Activated T-cell treated with anti-CD3 and anti-CD28 coated beads, Interleukin-2, amount 50 U/mL, for 72 hours (primary cell): ENCODE data around the gene BLTP3A. TPM values are rescaled to one million over a fixed set of nuclear protein-coding genes. Genes with fewer than 3 reads are reported as not detected.
"Not testable (repeated sequence)": the region's sequence is repeated elsewhere in the genome, so short reads cannot be mapped to it uniquely, and the experiment has no call there.

ENCODE experiments used
- ATAC-seq, 2 donors: fragments of 150-1000 bp; cut with Tn5 transposase; replicated peaks in 1 of 2; 2 replicates each; pipeline ENCODE4 v1.10.0; 2021; ENCODE audit warnings: moderate library complexity in 2 of 2, mild to moderate bottlenecking in 1 of 2
- DNase-seq, 2 donors: peaks; one replicate each; pipeline ENCODE4 v3.0.0; 2021 to 2022; ENCODE audit warnings: mixed read lengths in 1 of 2
- H3K27ac Mint-ChIP-seq: one replicate; pipeline ENCODE4 v1.8.0; 2022; ENCODE audit warnings: mild to moderate bottlenecking, moderate library complexity, mixed read lengths
- H3K27me3 Mint-ChIP-seq: one replicate; pipeline ENCODE4 v1.8.0; 2022; ENCODE audit warnings: low read depth, mixed read lengths
- H3K36me3 Mint-ChIP-seq, 2 donors: one replicate each; pipeline ENCODE4 v1.8.0; 2022; ENCODE audit warnings: mixed read lengths in 2 of 2, mild to moderate bottlenecking in 1 of 2; ENCODE audit not compliant: insufficient read depth in 2 of 2
- H3K4me1 Mint-ChIP-seq: one replicate; pipeline ENCODE4 v1.8.0; 2022; ENCODE audit warnings: low read depth, mixed read lengths
- H3K4me3 Mint-ChIP-seq, 2 donors: one replicate each; pipeline ENCODE4 v1.8.0; 2022; ENCODE audit warnings: mild to moderate bottlenecking in 2 of 2, mixed read lengths in 2 of 2, moderate library complexity in 2 of 2
- H3K9me3 Mint-ChIP-seq, 2 donors: one replicate each; pipeline ENCODE4 v1.8.0; 2022; ENCODE audit warnings: mixed read lengths in 2 of 2
- total RNA-seq, 2 donors: library from RNA; stranded (reverse); gene quantifications; one replicate each; pipeline ENCODE4 v1.2.3, GENCODE V29; 2022

Gene BLTP3A
- total RNA-seq, 2 donors from 2014 or later = 22.1 to 25.3 TPM

DNA sequence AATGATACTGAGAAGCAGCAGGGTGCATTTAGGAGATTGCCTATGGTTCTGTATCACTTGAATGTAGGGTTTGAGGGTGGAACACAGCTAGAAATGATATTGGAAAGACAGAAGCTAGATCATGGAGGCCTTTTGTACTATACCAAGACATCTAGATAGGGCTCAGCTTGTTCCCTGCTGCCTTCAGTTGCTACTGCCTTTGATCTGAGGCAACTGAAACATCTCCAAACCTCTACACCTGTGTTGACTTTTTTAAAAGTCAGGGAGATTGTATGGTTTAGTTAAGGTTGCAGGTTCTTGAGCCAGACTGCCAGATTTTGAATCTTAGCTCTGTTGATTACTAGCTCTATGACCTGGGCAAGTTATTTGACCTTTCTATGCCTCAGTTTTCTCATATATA is 12.7 kb downstream of the BLTP3A start:
- Mint-ChIP-seq H3K4me3 (no peak overlapping the region), H3K36me3 (no peaks in the 10 kb centered on the region), H3K27me3 (no peaks in the 10 kb centered on the region), H3K27ac (no peak overlapping the region), H3K9me3 (no peaks in the 10 kb centered on the region), H3K4me1 (no peaks in the 10 kb centered on the region)
- ATAC-seq (no peak), DNase-seq (no peak)

DNA sequence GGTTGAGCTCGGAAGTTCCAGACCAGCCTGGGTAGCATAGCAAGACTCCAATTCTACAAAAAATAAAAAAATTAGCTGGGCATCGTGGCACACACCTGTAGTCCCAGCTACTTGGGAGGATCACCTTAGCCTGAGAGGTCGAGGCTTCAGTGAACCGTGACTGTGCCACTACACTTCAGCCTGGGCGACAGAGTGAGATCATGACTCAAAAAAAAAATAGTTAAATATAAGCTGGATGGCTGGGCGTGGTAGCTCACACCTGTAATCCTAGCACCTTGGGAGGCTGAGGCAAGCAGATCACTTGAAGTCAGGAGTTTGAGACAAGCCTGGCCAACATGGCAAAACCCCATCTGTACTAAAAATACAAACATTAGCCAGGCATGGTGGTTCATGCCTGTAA is 13.2 kb downstream of the BLTP3A start:
- not testable (repeated sequence) for H3K36me3 Mint-ChIP-seq, H3K27ac Mint-ChIP-seq, H3K4me3 Mint-ChIP-seq, DNase-seq, H3K27me3 Mint-ChIP-seq, H3K9me3 Mint-ChIP-seq, H3K4me1 Mint-ChIP-seq, ATAC-seq

DNA sequence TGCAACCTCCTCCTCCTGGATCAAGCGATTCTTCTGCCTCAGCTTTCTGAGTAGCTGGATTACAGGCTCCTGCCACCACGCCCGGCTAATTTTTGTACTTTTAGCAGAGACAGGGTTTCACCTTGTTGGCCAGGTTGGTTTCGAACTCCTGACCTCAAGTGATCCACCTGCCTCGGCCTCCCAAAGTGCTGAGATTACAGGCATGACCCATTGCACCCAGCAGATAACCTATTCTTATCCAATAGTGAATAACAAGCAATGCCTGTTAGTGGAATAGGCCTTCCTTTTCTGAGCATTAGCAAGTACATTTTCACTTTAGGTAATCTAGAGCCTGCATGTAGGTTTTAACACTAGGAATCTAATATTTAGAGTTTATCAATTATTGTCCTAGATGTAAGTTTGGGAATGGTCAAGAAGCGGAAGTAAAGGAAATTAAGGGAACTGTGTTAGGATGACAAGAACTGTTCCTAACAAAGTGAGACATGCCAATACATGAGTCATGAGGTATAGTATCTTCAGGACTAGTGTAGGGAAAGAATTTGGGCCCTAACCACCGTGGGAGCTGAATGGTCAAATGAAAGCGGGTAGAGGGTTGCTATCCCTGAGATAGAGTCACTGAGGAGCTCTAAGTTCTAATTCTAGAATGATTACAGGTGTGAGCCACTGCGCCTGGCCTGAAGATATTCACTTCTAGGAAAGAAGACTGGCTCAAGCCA is 15.0 kb downstream of the BLTP3A start:
- DNase-seq (no peak), ATAC-seq (no peak)
- Mint-ChIP-seq H3K9me3 (no peaks in the 10 kb centered on the region), H3K4me1 (peaks cover 17% of the 10 kb centered on the region), H3K27me3 (no peaks in the 10 kb centered on the region), H3K27ac (no peak overlapping the region), H3K36me3 (no peaks in the 10 kb centered on the region), H3K4me3 (no peak overlapping the region)

DNA sequence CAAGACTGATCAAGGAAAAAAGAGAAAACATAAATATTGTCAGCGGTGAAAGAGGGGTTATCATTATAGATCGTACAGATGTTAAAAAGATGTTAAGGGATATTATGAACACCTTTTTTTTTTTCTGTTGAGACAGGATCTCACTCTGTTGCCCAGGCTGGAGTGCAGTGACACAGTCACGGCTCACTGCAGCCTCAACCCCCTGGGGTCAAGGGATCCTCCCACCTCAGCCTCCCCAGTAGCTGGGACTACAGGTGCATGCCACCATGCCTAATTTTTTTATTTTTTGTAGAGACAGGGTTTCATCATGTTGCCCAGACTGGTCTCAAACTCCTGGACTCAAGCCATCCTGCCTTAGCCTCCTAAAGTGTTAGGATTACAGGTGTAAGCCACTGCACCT is 16.6 kb downstream of the BLTP3A start:
- H3K36me3 Mint-ChIP-seq, H3K27me3 Mint-ChIP-seq, DNase-seq, H3K4me3 Mint-ChIP-seq, H3K9me3 Mint-ChIP-seq, ATAC-seq, H3K27ac Mint-ChIP-seq: not testable (repeated sequence)
- H3K4me1 Mint-ChIP-seq = peaks cover 18% of the 10 kb centered on the region

DNA sequence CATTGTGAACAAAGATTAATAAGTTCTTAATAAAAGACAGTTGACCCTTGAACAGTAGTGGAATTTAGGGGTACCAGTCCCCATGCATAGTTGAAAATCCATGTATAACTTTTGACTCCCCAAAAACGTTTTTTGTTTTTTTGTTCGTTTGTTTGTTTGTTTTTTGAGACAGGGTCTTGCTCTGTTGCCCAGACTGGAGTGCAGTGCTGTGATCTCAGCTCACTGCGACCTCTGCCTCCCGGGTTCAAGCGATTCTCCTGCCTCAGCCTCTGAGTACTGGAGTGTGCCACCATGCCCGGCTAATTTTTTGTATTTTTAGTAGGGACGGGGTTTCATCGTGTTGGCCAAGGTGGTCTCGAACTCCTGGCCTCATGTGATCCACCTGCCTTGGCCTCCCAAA is 17.5 kb downstream of the BLTP3A start:
- ATAC-seq, H3K9me3 Mint-ChIP-seq, DNase-seq, H3K36me3 Mint-ChIP-seq, H3K27ac Mint-ChIP-seq, H3K27me3 Mint-ChIP-seq, H3K4me3 Mint-ChIP-seq: not testable (repeated sequence)
- peaks cover 18% of the 10 kb centered on the region for H3K4me1 Mint-ChIP-seq

DNA sequence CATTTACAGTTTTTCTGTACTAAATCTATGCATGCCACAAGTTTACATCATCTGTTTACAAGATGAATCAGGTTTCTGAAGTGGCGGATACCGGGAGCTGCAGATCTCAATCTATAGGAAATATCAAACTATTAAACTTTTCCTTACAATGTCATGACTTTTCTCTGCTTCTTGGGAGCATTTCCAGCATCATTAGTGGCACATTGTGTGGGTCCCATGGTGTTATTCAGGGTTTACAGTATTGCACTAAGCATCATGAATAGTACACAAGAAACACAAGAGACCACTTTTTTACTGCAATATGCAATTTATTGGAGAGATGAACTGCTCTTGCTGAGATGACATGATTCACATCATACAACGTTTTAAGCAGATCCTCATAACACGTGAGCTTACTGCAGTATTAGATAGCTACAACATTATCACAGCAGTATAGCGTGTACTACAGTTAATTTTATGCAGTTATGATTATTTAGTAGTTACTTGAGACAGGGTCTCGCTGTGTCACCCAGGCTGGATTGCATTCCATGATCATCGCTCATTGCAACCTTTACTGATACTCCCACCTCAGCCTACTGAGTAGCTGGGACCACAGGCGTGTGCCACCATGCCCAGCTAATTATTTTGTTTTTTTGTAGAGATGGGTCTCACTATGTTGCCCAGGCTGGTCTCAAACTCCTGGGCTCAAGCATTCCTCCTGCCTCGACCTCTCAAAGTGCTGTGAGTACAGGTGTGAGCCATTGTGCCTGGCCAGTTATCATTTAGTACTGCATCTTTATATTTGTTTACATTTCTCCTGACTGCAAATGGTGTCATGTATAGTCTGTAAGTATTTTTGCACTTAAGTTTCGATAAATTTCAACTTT is 18.4 kb downstream of the BLTP3A start:
- no peak for DNase-seq
- no peak overlapping the region for H3K4me3 Mint-ChIP-seq
- ATAC-seq = no peak
- no peaks in the 10 kb centered on the region for H3K9me3 Mint-ChIP-seq
- H3K27ac Mint-ChIP-seq = no peak overlapping the region
- no peaks in the 10 kb centered on the region for H3K36me3 Mint-ChIP-seq
- peaks cover 18% of the 10 kb centered on the region for H3K4me1 Mint-ChIP-seq
- H3K27me3 Mint-ChIP-seq = no peaks in the 10 kb centered on the region

DNA sequence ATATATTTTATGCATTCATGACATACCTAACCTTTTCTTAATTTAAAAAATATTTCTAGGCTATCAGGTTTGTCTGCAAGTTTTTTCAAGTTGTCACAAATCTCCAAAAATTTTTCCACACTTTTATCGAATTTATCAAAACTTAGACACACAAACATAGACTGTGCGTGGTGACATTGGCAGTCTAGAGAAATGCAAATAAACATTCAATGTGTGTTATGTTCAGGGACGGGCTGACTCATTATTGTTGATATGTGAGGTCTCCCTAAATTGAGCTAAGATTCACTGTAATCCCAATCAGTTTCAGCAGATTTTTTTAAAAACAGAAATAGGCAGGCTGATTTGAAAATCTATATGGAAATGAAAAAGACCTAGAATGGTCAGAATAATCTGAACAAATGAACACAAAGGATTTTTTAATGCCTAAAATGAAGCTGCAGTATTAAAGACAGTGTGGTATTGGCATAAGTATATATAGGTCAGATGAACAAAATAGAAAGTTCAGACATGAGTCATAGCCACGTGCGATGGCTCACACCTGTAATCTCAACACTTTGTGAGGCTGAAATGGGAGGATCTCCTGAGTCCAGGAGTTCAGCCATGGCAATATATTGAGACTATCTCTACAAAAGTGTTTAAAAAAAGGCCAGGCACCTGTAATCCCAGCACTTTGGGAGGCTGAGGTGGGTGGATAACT is 19.2 kb downstream of the BLTP3A start:
- ATAC-seq = peak; percentile 97
- peak overlapping the region in 1 of 2 donors; percentile 22 for H3K4me3 Mint-ChIP-seq
- H3K9me3 Mint-ChIP-seq = no peaks in the 10 kb centered on the region
- H3K36me3 Mint-ChIP-seq = no peaks in the 10 kb centered on the region
- no peak overlapping the region for H3K27ac Mint-ChIP-seq
- no peaks in the 10 kb centered on the region for H3K27me3 Mint-ChIP-seq
- DNase-seq = peak; percentile 16 to 38
- H3K4me1 Mint-ChIP-seq = peaks cover 18% of the 10 kb centered on the region

DNA sequence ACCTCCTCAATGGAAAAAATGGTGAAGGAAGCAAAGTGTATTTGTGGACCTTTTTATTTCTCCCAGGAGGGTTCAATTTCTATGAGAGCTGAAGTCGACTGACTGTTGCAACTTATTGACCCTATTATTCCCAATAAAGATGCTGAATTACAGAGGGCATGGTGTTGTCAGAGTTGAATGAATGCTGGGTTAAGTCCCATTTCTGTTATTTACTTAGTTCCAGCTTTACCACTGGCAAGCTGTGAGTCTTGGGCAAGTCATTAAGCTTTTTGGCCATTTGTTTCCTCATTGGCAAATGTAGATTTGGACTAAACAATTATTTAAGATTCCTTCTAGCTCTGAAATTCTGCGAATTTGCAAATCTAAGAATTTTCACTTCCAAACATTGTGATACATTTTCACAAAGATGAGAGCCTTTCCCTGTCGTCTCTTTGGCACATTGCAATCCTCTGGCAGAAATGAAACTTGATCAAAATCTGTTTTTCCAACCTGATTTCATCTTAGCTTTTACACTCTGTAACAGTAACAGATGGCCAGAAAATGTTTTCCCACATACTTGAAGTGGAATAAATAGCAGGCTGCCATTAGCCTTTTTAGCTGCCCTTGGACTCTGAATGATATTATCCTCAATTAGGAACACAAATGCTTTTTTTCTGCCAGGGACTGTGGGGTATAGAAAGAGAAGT is 21.3 kb downstream of the BLTP3A start:
- Mint-ChIP-seq H3K9me3 (no peaks in the 10 kb centered on the region), H3K27ac (no peak overlapping the region), H3K36me3 (no peaks in the 10 kb centered on the region), H3K27me3 (no peaks in the 10 kb centered on the region), H3K4me3 (no peak overlapping the region), H3K4me1 (peaks cover 18% of the 10 kb centered on the region)
- ATAC-seq (no peak), DNase-seq (no peak)

DNA sequence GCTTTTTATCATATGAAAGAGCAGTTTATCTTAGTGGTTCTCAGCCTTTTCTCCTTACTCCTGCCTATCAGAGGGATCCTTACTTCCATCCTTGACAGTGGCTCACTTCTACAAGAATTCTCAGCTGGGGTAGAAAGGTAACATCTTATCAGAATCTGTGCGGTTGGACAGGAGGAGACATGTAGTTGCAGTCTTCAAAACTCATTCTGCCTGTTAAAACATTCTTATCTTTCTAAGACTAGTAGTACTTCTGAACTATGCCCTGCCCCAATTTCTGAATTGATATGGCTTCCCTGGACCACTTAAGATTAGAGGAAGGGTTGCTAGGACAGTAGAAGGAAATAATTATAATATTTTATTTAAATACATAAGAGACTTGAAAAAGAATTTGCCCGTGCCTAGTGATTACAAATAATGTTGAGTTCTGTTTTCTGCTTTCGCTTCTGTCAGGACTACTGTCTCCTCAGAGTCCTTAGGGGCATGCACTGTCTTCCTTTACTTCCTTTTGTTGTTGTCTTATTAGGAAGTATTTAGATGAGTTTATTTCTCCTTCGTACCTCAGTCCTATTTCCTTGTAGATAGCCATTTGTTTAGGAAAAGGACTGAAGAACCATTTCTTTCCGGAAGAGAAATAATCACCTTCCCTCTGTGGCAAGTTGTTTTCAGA is 24.9 kb downstream of the BLTP3A start:
- DNase-seq (no peak), ATAC-seq (no peak)
- Mint-ChIP-seq H3K27me3 (no peaks in the 10 kb centered on the region), H3K9me3 (no peaks in the 10 kb centered on the region), H3K36me3 (no peaks in the 10 kb centered on the region), H3K4me1 (peaks cover 2% of the 10 kb centered on the region), H3K27ac (no peak overlapping the region), H3K4me3 (no peak overlapping the region)

DNA sequence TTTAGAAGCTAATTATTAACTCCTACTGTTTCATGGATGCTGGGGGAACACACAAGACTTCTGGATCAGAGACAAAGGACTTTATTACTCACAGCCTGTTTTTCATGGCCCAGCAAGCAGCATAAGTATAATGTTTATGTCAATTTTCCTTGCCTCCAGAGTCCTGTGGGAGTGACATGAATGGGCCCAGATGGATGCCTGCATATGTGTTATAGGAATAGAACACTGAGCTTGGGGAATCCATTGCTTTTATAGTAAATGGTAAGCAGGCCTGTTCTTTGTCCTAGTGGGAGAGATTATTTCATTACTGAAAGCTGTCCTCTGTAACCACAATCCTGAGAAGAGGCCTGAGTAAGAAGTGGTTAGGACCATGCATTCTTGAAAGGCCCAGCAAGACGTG is 25.6 kb downstream of the BLTP3A start:
- H3K9me3 Mint-ChIP-seq = no peaks in the 10 kb centered on the region
- no peaks in the 10 kb centered on the region for H3K36me3 Mint-ChIP-seq
- DNase-seq (no peak), ATAC-seq (no peak)
- no peak overlapping the region for H3K27ac Mint-ChIP-seq
- H3K4me3 Mint-ChIP-seq = no peak overlapping the region
- H3K4me1 Mint-ChIP-seq = no peaks in the 10 kb centered on the region
- no peaks in the 10 kb centered on the region for H3K27me3 Mint-ChIP-seq

DNA sequence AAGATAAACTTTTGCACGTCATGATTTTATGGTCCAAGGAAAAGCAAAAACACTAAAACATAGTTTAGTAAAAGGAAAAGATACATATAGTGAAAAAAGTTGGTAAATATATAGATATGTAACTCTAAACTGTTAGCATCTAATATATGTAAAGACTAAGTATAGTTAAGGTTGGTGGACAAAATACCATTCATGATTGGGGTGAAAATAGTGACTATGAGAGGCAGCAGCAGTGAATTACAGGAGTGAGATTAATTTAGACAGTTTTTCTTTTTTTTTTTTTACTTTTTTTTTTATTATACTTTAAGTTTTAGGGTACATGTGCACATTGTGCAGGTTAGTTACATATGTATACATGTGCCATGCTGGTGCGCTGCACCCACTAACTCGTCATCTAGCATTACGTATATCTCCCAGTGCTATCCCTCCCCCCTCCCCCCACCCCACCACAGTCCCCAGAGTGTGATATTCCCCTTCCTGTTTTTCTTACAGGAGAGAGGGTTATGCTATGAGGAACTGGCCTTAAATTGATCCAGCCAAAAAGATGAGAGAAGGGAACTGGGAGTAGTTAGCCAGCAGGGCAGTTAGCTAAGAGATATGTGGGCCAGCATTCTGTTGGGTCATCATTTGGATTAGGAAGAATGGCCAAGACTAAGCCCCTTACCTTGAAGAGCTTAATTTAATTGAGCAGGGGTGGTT is 27.1 kb downstream of the BLTP3A start:
- H3K27ac Mint-ChIP-seq, H3K4me1 Mint-ChIP-seq, ATAC-seq, H3K36me3 Mint-ChIP-seq, H3K9me3 Mint-ChIP-seq, DNase-seq, H3K27me3 Mint-ChIP-seq, H3K4me3 Mint-ChIP-seq: not testable (repeated sequence)
